Stimulated activated CD8-positive, alpha-beta memory T cell treated with anti-CD3 and anti-CD28 coated beads, Interleukin-2, amount 100 ng/mL, for 48 hours (primary cell): ENCODE data around the gene IL32.

Experiments used
- DNase-seq, 2 donors: peaks; one replicate each; pipeline ENCODE4 v3.0.0-alpha.2; 2020; ENCODE audit warnings: low read depth in 2 of 2

The IL32 gene

DNA sequence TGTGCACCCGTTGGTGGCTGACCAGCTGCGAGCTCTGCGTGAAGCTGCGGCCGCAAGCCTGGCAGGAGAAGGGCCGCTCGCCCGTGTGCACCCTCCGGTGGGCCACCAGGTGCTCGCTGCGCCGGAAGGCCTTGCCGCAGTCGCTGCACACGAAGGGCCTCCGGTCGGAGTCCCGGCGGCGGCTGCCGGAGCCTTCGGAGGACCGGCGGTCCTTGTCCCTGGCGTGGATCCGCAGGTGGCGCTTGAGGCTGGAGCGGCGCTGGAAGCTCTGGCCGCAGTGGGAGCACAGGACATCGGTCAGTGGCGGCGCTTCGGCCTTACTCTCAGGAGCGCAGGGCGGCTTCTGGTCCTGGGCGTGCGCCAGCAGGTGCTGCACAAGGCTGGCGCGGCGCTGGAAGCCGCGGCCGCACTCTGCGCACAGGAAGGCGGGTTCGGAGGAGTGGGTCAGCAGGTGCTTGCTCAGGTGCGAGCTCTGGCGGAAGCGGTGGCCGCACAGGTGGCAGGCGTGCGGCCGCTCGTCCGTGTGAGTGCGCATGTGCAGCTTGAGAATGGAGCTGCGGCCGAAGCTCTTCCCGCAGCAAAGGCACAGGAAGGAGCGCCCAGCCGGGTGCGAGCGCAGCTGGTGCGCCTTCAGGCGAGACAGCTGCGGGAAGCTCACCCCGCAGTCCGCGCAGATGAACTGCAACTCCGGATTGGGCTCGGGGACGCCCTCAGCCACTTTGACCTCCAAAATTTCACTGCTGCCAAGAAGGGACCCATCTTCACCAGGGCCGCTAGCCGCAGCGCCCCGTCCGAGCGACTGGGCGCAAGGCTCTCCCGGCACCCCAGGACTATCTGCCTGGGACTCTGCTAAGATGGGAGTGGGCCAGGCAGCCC is 24.5 kb downstream of the IL32 start:
- no peak for DNase-seq

DNA sequence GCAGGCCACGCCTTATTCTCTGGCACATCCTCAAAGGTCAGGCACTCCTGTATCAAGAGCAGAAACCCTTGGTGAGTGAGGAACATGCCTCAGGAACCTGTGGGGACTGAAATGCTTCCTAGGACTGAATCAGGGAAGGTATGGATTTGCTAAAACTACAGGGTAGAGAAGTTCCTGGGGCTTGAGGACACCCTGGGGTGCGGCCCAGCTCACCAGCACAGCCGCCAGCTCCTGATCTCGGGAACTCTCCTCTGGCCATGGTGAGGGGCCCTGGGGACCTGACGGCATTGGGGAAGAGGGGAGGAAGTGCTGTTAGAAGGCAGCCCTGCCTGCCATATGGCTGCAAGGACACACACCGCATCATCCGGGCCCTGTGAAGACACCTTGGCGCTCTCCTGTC is 26.1 kb downstream of the IL32 start:
- no peak for DNase-seq

DNA sequence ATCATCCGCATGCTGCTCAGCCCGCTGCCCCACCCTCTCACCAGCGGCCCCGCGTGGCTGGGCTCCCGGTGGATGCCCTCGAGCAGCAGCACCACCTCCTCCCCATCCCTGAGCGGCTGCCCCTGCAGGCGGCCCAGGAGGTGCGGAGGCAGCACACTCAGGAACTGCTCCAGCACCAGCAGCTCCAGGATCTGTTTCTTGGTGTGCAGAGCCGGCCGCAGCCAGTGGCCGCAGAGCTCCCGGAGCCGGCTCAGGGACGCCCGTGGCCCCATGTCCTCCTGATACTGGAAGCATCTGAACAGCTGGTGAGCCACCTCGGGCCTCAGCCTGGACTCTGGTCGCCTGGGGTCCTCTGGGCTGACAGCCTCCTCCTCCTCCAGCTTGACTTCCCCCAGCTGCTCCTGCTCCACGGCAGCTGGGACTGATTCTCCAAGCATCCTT is 27.1 kb downstream of the IL32 start:
- no peak for DNase-seq

GRCh38 chr16:3094289-3095027 is 29.0 kb downstream of the IL32 start:
- DNase-seq: no peak

- DNase-seq: peak; percentile 50 to 51
Measured at GRCh38 chr16:3095869-3096268, 30.4 kb downstream of the IL32 start.

GRCh38 chr16:3096362-3096761 is 30.9 kb downstream of the IL32 start:
- DNase-seq: no peak

- DNase-seq: no peak
Measured at GRCh38 chr16:3097266-3097665, 31.8 kb downstream of the IL32 start.

GRCh38 chr16:3098459-3099394 is 33.3 kb downstream of the IL32 start, which contains the start of gene ZSCAN10:
TSS of gene ZSCAN10 (minus strand) at chr16:3099294. CDS start at chr16:3092937, 6,357 bp downstream.
- DNase-seq: no peak

DNA sequence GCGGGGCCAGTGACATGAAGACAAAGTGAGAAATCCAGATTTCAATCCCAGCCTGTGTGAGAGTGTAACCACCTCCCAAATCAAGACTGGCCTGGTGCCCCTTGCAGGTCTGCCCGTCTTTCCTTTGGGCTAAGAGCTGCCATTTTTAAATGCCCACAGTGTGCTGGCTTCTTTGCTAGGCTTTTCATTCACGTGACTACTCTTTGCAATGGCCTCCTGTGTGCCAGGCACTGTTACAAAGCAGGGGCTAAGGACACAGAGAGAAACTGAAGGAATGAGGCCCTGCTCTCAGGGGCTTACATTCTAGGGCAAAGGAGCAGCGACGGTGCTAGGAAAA is 33.9 kb downstream of the IL32 start:
- no peak for DNase-seq

DNA sequence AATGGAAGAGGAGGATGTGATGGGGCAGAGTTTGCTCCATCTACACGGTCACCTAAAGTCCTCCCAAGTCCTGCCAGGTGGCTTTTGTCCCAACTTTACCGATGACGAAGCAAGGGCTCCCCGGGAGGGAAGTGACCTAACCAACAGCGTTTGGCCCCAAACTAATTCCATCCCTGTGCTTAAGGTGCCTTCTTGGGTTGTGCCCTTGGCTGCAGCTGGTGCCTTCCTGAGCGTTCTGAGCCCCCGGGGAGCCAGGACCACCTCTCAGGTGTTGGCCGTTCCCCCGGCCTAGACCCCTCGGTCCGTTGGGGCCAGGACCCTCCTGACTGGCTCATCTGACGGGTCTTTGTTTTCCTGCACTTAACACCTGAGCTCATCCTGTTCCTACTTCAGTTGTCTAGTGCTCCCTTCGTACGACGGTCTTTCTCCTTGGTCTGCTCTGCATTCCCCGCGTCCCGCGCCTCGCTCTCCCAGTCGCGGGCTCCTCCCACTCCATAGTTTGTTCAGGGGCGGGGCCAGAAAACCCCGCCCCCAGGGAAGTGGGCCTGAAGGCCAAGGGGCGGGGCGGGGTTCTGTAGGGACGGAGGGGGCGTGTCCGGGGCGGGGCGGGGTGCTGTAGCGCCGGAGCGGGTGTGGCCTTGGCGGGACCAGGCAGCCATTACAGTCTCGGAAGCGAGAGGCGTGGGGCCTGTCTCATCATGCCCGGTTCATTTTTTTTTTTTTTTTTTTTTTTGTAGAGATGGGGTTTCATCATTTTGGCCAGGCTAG is 34.5 kb downstream of the IL32 start:
- peak; percentile 95 for DNase-seq

- DNase-seq: no peak
Measured at GRCh38 chr16:3101018-3101840, 35.8 kb downstream of the IL32 start.

DNA sequence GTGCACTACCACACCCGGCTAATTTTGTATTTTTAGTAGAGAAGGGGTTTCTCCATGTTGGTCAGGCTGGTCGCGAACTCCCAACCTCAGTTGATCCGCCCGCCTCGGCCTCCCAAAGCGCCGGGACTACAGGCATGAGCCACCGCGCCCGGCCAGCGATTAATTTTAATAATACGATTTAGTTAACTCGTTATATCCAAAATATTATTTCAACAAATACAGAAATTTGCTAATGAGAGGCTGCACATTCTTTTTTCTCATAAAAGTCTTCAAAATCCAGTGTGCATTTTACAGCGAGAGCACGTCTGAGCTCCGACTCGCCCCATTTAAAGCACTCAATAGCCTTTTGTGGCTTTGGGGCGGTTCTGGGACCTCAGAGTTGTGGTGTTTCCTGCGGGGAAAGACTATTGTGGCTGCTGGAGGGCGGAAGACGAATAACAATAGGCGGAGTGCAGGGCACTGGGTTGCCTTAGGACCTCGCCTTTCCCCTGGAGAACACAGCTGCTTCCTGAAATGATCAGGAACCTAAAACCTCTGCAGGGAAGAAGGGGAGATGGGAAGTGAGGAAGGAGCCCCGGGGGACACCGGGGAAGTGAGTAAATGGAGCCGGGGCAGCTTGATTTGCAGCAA is 36.5 kb downstream of the IL32 start:
- DNase-seq: no peak

DNA sequence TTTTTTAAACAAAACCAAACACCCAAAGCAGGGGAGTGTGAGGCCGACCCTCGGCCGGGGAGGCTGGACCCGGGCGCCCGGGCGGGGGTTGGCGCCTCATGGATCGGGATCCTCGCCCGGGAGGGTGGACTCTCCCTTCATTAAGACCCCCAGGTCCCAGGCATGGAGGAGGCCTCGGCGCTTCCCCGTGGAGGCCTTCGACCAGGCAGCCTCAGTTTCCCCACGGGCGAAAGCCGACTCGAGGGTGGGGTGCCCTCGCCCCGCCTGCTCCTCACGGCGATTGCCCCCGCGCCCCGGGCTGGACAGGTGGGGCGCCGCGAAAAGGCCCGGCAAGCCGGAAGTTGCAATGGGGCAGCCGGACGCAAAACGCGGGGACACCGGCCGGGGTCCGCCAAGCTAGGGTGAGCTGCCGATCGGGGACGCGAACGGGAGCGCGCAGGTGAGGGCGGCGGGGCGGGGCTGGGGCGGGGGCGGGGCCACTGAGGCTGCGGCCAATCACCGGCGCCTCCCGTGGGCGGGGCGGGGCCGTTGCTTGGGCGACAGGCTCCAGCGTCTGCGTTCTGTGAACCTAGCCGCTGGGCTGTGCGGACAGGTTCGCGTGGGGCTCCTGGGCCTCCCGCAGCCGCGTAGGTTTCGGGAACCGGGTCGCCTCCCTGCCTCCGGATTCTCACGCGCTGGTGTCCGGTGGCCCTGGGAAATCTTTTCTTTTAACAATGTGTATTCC is 40.9 kb downstream of the IL32 start:
- DNase-seq: peak; percentile 89 to 90

DNA sequence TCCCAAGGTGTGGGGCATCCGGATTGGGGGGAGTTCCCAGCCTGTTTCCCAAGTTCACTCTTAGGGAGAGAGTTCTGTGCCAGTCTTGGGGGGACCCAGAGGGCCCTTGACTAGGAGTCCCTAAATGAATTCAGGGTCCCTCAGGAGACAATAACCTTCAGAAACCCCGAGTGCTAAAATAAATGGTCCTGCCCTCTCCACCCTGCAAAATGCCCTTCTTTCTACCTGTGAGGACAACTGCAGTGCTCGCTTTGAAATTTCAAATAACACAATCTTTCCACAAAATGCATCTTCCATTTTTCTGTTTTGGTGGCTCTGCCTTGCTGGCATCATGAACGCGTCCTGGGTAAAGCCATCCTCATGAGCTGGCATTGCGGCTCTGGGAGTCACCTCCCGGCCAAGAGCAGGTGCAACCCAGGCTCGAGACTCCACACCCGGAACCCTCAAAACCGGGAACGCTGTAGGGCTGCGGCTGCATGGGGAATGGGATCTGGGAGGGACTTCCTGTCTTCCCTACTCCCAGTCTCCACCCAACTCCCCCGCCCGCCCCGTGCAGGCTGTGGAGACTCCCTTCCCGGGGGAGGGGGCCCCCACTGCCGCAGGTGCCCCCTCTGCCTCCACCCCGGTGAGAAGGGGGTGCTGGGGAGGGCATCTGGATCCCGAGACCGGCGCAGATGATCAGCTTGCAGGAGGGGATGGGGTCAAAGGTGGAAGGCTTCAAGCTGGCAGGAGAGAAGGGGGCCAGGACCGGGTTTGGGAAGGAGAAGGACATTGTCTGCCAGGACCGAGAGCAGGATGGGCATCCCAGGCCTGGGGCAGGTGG is 46.8 kb downstream of the IL32 start, which contains the start of gene ZNF205:
TSS of gene ZNF205 (plus strand) at position 529 of the 823 bp plus-strand sequence. CDS start 845 bp downstream, outside the sequence.
- no peak for DNase-seq

GRCh38 chr16:3112881-3113574 is 47.6 kb downstream of the IL32 start:
- DNase-seq: no peak

DNA sequence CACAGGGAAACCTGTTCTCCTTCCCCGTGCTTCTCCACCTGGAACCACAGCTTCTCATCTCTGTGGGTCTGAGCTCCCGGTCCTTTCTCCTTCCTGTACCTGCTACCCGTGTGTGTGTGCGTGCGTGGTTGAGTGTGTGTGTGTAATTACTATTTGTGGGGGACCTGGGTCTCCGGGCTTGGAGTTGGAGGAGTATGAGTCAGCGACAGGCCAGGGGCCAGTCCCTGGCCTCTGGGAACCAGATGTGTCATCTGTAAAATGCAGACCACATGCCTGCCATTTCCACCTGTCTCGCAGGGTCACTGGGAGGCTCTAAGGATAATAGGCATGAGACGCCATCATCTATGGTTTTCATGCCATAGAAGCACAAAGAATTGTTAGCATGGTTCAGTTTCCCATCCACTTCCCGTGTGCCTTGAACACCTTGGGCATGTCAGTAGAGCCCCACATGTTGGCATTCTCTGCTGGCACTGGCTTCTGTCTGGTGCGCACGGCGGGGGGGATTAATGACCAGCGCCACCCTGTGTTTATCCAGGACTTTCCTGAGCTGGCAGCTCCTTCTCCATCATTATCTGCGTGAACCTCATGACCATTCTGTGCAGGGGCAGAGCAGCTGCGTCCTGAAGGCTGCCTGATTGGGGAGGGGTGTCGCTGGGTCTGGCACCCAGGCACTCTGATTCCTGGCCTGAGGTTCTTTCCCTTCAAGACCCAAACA is 48.5 kb downstream of the IL32 start:
- no peak for DNase-seq

DNA sequence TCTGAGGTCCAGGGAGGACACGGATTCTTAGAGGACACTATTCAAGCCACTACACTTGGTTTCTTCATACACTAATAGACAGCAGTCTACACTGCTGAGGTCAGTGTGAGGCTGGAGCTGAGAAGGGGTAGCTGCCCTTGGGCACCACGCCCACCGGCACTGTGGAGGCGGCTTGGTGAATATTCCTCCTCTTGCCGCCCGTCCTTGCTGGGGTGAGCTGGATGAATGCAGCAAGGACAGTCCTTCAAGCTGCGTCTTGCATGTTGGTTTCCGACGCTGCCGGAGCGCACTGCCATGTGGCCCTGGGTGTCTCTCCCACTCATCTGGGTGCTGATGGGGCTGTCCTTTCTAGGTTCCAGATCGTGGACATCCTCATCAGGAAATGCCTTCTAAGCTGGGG is 49.6 kb downstream of the IL32 start:
- DNase-seq: no peak
